GM18508 (cell line): ENCODE data around the gene LTO1.

Source experiments
- ATAC-seq: cut with Tn5 transposase; IDR thresholded peaks from one replicate; pipeline ENCODE4 v1.9.1; 2021; ENCODE audit warnings: moderate number of reproducible peaks; ENCODE audit not compliant: insufficient read depth, unreplicated experiment

The LTO1 gene

GRCh38 chr11:69660001-69660500 is 15.1 kb downstream of the LTO1 start:
- ATAC-seq, result no peak

DNA sequence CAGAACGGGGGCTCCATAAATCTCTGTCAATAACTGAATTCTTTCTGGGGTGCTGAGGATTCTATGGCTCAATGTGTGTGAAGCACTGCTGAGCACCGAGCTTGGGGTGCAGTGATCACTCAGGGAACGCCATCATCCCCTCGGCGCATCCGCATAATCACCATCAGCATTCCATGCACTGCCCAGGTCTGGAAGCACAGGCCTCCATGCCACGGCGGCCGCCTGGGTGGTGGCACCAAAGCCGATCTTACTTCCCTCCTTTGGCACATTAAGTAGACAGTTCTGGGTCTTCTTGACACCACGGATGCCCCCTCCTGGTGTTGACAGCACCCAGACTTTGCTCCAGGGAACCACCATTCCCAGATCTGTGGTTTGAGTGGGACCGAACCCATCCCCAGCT is 15.6 kb downstream of the LTO1 start:
- no peak for ATAC-seq

DNA sequence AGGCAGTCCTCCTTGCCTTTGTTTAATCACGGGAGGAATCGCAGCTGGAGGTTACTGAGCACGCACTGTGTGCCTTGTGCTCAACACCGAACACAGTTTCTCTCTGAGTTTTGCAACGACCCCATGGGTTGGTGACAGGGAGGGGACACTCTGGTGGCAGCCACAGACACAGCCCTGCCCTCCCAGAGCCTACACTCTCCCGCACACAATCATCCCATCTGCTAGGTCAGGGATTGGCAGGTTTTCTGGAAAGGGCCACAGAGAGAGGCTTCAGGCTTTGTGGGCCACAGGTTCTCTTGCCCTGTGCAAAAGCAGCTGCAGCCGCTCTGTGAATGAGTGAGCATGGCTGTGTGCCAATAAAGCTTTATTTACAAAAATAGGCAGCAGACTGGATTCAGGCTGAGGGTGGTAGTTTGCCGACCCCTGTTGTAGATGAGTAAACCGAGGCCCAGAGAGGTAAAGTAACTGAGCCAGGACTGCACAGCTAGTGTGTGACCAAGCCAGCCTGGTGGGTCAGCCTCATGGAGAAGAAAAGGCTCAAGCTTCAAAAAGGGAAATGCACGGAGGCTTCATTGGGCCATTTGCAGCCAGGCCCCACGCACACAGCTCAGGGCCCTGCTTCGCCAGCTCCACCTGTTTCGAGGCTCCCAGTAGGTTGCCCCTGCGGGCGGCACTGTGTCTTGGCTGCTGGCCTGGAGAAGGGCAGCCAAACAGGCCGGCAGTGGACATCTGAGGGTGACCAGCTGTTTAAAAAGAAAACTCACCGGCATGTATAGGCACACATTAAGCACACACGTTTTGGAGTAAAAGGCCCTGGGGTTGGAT is 16.3 kb downstream of the LTO1 start:
- ATAC-seq, result no peak

DNA sequence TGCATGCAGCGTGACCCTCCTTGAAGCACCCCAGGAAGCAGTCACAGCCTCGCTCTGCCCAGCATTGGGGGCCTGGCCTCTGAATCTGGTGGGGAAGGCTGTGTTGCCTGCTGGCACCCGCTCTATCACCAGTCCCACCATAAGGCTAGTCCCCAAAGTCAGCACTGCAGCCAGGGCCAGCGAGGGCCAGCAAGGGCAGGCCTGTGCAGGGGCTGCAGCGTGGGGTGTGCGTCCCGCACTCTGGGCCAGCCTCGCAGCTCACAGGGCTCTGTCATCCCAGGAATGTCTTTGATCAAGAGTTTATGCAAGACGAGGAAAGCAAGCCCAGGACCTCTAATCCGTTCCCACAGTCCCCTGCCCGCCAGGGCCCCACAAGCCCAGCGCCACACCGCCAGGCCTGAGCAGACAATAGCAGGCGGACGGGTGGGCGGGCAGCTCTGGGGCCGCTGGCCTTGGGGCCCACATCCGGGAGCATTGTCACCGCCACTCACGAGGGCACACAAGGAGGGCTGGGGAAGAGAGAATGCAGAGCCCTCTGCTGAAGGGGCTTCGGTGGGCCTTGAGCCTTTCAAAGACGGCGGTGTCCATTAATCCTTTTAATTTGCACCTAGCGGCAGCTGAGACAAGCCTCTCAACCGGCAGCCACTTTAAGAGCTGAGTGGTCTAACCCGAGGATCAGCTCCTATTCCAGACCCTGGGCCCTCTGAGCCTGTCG is 17.1 kb downstream of the LTO1 start:
- ATAC-seq, result no peak

GRCh38 chr11:69657456-69657910 is 17.7 kb downstream of the LTO1 start:
- no peak for ATAC-seq

GRCh38 chr11:69656536-69657455 is 18.4 kb downstream of the LTO1 start:
- no peak for ATAC-seq

DNA sequence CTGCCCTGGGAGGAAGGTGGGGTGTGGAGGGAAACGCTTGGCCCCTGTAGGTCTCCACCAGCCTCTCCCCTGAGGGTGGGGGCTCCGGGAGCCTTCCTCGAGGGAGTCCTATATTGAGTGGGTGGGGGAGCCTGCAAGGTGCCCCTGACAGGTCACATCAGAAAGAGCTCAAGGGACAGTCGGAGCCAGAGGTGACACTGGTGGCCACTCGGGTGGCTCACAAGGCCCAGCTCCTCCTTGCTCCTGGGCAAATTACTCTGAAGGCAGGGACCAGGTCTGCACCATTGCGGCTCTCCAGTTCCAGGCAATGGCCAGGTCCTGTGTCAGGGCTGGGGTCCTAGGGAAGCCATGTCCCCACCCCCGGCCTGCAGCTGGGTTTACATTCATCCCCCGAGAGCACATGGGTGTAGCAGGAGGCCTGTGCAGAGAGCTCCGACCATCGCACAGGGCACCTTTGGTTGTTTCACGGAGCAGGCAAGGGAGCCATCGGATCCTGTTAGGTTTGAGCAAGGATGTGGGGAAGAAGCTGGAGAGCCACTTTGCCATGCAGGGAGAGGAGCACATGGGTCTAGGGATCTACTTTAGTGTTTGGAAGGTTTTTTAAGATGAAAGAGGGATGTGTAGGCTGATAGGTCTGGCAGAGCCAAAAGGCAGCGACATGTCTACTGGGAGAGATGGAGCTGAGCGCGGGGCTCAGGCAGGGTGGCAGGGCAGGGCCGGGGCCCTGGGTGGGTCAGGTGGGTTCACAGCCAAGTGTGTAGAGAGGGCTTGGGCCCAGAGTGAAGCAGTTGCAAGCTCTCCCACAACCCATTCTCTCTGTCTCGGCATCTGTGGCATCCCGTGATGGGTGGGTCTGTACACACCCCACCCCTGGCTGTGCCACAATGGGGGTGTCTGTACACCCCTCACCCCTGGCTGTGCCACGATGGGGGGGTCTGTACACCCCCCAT is 19.4 kb downstream of the LTO1 start:
- no peak for ATAC-seq

GRCh38 chr11:69654660-69655478 is 20.3 kb downstream of the LTO1 start:
- no peak for ATAC-seq

DNA sequence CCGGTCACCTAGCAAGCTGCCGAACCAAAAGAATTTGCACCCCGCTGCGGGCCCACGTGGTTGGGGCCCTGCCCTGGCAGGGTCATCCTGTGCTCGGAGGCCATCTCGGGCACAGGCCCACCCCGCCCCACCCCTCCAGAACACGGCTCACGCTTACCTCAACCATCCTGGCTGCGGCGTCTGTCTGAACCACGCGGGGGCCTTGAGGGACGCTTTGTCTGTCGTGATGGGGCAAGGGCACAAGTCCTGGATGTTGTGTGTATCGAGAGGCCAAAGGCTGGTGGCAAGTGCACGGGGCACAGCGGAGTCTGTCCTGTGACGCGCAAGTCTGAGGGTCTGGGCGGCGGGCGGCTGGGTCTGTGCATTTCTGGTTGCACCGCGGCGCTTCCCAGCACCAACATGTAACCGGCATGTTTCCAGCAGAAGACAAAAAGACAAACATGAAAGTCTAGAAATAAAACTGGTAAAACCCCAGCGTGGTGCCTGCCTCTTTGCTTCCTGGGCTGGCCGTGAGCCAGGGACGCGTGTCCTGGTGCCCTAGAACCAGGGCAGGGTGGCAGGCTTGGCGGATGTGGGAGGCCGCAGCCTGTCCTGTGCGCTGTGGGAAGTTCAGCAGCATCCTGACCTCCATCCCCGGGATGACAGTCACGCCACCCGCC is 21.0 kb downstream of the LTO1 start:
- ATAC-seq, result no peak

DNA sequence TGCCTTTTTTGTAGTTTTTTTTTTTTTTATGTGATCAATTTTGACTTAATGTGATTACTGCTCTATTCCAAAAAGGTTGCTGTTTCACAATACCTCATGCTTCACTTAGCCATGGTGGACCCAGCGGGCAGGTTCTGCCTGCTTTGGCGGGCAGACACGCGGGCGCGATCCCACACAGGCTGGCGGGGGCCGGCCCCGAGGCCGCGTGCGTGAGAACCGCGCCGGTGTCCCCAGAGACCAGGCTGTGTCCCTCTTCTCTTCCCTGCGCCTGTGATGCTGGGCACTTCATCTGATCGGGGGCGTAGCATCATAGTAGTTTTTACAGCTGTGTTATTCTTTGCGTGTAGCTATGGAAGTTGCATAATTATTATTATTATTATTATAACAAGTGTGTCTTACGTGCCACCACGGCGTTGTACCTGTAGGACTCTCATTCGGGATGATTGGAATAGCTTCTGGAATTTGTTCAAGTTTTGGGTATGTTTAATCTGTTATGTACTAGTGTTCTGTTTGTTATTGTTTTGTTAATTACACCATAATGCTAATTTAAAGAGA is 21.7 kb downstream of the LTO1 start:
- no peak for ATAC-seq

- no peak for ATAC-seq
Observed at GRCh38 chr11:69652999-69653398, 22.2 kb downstream of the LTO1 start.

- no peak for ATAC-seq
Observed at GRCh38 chr11:69651834-69652620, 23.1 kb downstream of the LTO1 start.

GRCh38 chr11:69650832-69651344 is 24.3 kb downstream of the LTO1 start:
- no peak for ATAC-seq

GRCh38 chr11:69650081-69650831 is 24.9 kb downstream of the LTO1 start:
- no peak for ATAC-seq

DNA sequence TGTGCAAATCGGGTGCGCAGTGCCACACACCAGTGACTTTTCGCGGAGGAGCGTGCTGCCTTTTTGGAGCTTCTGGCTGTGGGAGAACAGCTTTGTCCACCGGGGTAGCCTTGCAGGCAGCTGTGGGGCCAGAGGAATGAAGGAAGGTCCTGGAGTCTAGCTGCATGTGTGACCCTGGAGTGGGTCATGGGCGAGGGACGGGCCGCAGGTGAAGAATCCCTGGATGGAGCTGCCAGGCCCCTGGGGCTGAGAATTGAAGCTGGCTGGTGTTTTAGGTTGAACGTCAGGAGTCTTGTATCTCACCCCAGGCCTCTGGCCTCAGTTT is 25.6 kb downstream of the LTO1 start:
- no peak for ATAC-seq
